Activated T-helper 1 cell treated with Interleukin-2 at 50 U/mL for 16 hours (primary cell): ENCODE measurements around the gene ARMH3.

Experiments used
- DNase-seq: peaks from one replicate; pipeline ENCODE4 v3.0.0-alpha.2; 2020; ENCODE audit warnings: low read depth

Gene ARMH3

DNA sequence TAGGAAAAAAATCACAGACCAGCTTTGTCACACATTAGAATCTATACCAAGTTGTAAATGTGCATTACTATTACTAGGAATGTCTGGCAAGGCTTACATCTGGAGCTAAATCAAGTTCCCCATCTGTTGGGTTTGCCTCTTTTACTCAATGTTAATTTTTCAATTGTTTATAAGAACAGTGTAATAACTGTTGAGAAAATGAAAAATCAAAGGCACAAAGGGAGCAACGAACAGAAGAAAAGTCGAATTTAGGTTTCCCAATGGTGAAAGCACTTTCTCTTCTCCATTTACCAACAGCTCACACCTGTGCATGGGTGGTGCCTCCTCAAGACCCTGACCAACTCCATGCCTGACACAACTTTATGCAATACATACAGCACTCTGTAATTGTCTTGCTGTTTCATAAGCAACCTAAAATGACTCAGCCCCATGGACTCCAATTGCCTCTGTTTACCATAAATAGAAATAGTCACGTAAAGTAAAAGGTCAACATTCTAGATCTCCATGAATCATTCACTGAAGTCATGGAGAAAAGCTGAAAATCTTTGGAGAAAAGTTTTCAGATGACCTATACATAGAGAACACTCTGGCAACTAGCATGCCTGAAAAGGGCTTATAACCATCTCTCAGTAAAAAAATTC is 116.8 kb downstream of the ARMH3 start:
- DNase-seq: no peak

DNA sequence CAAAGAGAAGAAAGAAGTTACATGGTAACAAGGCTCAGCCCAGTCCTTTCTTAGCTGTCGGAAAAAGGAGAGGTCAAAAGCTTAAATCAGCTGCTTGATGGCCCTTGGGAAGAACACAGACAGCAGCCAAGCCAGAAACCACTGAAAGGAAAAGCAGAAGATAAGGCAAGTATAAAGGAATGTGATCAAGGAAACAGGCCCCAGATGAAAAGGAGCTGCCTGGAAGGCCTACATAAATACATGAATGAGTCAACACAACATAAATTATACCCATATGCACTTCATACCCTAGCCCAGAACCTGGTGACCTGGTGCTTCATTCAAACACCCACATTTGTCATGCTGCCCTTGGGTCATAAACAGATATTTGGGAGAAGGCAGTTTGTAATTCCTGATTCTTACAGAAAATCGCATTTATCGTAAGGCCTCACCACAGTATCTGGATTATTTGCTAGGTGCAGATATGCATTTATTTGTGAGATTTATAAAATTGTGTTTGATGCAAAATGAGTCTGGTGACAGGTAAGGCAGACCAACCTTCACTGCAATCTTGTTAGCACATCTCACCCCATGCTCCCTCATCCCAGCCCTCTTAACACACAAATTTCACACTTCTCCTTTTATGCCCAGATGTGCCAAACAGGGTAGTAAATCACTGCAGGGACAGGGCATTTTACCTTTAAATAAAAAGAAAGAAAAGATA is 117.5 kb downstream of the ARMH3 start:
- no peak for DNase-seq

GRCh38 chr10:101935431-101935830 is 120.5 kb downstream of the ARMH3 start:
- DNase-seq: no peak

DNA sequence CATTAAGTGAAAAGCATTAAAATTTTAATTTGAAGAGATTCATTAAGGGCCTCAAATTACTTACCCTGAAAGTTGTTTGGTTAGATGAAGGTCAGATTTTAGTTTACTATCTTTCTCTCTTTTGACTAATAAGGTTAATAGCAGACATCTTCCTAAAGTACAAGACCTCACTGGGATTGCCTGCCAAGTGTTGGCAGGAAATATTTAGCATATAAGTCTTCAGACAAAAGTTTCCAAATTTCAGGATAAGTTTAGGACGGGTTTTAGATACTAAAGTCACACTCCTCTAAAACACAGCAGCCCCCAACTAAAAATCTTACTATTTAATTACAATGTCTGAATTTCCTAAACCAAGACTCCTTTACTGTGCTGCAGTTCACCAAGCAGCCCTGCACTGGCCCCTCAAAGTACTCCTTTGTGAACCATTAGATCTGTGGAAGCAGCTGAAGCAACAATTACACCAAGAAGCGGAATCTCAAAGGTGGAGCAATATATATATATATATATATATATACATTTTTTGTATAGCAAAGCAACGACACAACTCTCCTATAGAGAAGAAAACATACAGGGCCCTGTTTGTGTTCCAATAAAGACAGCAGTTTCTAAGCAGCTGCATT is 121.2 kb downstream of the ARMH3 start:
- no peak for DNase-seq

DNA sequence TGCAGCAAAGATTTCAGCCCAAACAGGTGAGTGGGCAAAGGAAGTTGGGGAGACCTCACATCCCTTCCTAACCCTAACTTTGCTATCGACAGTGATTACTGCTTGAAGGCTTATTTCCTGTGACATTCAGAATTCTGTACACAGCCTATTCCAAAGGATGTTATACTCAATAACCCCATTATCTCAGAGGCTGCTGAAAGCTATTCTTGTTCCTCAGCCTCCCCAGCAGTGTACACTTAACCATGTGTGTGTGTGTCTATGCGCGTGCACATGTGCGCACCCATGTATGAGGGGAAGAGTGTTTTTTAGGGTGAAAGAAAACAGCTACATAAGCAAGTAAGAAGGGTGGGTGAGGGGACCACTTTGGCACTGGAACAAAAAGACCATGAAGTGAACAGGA is 122.0 kb downstream of the ARMH3 start:
- DNase-seq: no peak

DNA sequence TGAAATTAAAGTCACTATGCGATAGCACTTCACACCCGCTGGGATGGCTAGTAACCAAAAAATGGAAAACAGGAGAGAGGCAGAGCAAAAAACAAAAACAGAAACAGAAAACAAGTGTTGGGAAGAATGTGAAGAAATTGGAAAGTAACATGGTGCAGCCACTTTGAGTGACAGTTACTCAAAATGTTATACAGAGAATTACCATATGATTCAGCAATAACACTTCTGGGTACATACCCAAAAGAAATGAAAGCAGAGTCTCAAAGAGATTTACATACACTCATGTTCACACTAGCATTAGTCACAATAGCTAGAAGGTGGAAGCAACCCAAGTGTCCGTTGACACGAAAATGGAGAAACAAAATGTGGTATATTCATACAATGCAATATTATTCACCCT is 123.8 kb downstream of the ARMH3 start:
- DNase-seq: no peak

DNA sequence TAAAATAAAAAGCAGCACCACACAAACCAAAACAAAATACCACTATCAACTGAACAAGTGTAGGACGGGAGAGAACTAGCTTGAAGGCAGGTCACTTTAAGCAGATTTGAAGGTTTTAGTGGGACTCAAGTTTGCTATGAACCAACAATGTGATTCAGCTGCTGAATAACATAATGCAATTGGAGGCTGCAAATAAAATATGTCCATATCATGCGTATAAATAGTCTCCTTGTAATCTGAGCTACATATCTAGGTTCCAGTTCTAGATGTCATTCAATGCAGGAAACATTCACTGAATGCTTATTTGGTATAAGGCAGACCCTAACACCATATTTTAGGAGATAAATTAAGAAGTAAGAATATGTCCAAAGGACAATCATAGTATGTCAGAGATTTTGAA is 130.9 kb downstream of the ARMH3 start:
- no peak for DNase-seq

DNA sequence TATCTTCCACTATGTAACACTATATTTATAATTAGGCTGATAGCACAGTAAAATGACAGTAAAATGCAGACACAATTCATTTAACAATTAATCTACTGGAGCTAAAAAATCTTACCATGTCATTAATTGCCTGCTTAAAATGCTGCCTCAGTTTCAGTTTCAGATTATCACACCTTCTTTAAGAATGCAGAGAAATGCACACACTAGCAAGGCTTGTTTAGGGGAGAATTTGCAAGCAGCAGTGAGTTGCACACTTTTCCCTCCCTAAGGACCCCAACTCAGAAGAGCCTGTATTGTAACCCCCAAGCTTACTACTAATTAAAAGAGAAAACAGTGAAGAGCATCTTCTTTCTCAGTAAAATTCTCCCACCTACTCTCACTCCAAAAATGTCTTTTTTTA is 132.7 kb downstream of the ARMH3 start:
- DNase-seq: no peak

GRCh38 chr10:101922846-101923245 is 133.1 kb downstream of the ARMH3 start:
- no peak for DNase-seq

- no peak for DNase-seq
Observed at GRCh38 chr10:101920546-101920945, 135.4 kb downstream of the ARMH3 start.

- no peak for DNase-seq
Observed at GRCh38 chr10:101919026-101919770, 136.8 kb downstream of the ARMH3 start.

DNA sequence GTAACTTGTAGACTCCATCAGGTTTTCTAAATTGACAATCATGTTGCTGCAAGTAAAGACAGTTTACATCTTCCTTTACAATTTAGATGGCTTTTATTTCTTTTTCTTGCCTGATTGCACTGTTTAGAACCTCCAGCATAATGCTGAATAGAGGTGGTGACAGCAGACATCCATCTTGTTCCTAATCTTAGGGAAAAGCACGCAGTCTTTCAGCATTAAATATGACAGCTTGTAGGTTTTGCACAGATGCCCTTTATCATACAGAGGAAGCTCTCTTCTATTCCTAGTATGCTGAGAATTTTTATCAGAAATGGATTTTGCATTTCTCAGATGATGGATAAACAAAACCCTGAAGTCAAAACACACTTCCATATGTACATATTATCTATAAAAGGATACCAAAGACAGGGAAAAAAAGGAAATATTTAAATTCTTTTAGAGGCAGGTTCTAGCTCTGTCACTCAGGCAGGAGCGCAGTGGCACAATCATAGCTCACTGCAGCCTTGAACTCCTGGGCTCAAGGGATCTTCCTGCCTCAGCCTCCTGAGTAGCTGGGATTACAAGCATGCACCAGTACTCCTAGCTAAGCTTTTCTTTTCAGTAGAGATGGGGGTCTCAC is 143.3 kb downstream of the ARMH3 start:
- DNase-seq: no peak

GRCh38 chr10:101906586-101907183 is 149.3 kb downstream of the ARMH3 start:
- DNase-seq: no peak

GRCh38 chr10:101905251-101905650 is 150.7 kb downstream of the ARMH3 start:
- no peak for DNase-seq

- DNase-seq: no peak
Observed at GRCh38 chr10:101903827-101904550, 152.0 kb downstream of the ARMH3 start.

DNA sequence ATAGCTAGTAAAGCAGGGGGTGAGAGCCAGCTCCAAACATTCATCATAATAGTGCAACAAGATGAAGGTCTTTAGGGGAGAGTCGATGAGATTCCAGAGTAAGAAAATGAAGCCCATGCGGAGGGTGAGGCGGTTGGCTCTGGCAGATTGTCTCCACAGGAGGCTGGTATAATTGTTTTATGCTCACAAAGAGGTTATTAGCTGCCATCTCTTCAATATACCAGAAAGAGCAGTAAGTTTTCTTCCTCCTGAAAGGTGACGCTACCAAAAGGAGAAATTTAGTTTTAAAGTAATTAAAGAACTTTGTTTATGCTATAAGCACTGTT is 153.2 kb downstream of the ARMH3 start:
- DNase-seq: no peak

DNA sequence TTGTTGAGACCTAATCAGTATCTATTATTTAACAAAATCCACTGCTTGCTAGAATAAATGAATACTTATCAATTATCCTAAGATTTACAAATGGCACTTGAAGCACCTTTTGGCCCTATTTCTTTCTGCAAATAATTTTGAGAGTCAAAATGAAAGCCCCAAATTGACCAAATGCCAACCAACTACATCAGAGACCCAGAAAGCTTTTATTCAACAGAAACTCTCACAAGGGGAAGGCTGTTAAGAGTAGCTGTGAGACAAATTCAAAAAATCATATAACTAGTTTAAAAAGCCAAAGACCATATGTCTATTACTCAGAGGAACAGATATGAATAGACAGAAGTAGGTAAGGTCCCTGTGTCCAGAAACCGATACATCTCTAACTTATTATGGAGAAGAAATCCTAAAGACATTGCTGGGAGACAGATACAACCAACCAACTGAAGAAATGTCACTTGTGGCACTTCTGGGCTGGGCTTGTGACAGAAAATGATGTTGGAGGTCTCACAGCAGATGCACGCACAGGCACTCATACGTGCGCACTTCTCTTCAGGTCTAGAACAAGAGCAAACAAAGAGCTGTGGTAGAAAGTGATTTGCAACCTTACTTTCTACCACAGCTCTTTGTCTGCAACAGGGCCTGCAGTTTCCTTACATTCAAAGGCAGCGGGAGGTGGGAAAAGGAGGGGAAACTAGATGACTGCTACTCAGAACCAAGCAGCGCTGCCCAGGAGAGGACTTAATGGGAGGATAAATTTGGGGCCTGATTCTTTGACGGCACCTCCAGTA is 153.7 kb downstream of the ARMH3 start:
- no peak for DNase-seq

DNA sequence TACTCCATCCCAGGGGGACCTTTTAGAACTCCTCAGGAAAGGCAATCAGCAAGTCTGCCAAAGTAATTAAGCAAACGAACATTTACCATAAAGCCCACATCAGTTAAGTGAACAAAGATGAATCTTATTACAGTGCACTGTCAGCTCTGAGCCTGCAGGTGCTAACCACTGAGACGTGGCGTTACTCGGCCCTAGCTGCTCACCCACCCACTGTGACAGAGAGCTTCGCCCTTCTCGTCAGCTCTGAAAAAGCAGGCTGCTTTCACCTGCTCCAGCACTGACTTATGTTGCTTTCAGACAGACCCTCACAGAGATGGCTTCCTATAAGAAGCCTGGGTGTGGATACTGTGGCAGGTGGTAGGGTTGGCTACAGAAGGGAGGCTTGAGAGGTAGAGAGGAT is 154.6 kb downstream of the ARMH3 start:
- no peak for DNase-seq

GRCh38 chr10:101897633-101898032 is 158.3 kb downstream of the ARMH3 start:
- no peak for DNase-seq

GRCh38 chr10:101896225-101896877 is 159.6 kb downstream of the ARMH3 start:
- DNase-seq: no peak
